Hepatocyte (in vitro differentiated cells): ENCODE measurements around the gene MACROD2.

Experiments used
- EZH2 ChIP-seq: fragments of 200-600 bp; sonication (generic); IDR thresholded peaks from 2 replicates; pipeline ENCODE4 v1.6.1; 2016; ENCODE audit warnings: antibody characterized with exemption, mild to moderate bottlenecking, borderline replicate concordance
- EZH2phosphoT487 ChIP-seq: fragments of 200-600 bp; sonication (generic); IDR thresholded peaks from one replicate; pipeline ENCODE4 v1.6.1; 2018; ENCODE audit warnings: antibody characterized with exemption, mild to moderate bottlenecking, low read depth, moderate library complexity; ENCODE audit not compliant: unreplicated experiment, severe bottlenecking
- TF ChIP-seq, protein P1 (sequence below): fragments of 200-600 bp; sonication (generic); IDR thresholded peaks from 2 replicates; pipeline ENCODE4 v1.5.1; 2016; ENCODE audit warnings: antibody characterized with exemption, mild to moderate bottlenecking; ENCODE audit not compliant: poor library complexity

- TF ChIP-seq, protein P1, sequence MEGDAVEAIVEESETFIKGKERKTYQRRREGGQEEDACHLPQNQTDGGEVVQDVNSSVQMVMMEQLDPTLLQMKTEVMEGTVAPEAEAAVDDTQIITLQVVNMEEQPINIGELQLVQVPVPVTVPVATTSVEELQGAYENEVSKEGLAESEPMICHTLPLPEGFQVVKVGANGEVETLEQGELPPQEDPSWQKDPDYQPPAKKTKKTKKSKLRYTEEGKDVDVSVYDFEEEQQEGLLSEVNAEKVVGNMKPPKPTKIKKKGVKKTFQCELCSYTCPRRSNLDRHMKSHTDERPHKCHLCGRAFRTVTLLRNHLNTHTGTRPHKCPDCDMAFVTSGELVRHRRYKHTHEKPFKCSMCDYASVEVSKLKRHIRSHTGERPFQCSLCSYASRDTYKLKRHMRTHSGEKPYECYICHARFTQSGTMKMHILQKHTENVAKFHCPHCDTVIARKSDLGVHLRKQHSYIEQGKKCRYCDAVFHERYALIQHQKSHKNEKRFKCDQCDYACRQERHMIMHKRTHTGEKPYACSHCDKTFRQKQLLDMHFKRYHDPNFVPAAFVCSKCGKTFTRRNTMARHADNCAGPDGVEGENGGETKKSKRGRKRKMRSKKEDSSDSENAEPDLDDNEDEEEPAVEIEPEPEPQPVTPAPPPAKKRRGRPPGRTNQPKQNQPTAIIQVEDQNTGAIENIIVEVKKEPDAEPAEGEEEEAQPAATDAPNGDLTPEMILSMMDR: no peak
- no peak for TF ChIP-seq EZH2phosphoT487
- no peak for TF ChIP-seq EZH2
Observed at GRCh38 chr20:15195378-15195777, 1200.1 kb downstream of the MACROD2 start.
